ENCODE results near the gene GAB2.
A peak's percentile ranks its signal among the peaks of the same experiment; 100 is the strongest.
"Not testable (repeated sequence)": the region's sequence is repeated elsewhere in the genome, so short reads cannot be mapped to it uniquely, and the experiment has no call there.

Gene GAB2, protein sequence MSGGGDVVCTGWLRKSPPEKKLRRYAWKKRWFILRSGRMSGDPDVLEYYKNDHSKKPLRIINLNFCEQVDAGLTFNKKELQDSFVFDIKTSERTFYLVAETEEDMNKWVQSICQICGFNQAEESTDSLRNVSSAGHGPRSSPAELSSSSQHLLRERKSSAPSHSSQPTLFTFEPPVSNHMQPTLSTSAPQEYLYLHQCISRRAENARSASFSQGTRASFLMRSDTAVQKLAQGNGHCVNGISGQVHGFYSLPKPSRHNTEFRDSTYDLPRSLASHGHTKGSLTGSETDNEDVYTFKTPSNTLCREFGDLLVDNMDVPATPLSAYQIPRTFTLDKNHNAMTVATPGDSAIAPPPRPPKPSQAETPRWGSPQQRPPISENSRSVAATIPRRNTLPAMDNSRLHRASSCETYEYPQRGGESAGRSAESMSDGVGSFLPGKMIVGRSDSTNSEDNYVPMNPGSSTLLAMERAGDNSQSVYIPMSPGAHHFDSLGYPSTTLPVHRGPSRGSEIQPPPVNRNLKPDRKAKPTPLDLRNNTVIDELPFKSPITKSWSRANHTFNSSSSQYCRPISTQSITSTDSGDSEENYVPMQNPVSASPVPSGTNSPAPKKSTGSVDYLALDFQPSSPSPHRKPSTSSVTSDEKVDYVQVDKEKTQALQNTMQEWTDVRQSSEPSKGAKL

GRCh38 chr11:78417175-78417887 lies at the start of gene GAB2:
Gene GAB2 (minus strand): TSS chr11:78417820. CDS start chr11:78417720, 100 bp downstream.
- DNase-seq: peak in 1 of 2 donors; percentile 38

- DNase-seq: no peak
These were observed 49.8 kb upstream of the GAB2 start for GRCh38 chr11:78467370-78467769.

DNA sequence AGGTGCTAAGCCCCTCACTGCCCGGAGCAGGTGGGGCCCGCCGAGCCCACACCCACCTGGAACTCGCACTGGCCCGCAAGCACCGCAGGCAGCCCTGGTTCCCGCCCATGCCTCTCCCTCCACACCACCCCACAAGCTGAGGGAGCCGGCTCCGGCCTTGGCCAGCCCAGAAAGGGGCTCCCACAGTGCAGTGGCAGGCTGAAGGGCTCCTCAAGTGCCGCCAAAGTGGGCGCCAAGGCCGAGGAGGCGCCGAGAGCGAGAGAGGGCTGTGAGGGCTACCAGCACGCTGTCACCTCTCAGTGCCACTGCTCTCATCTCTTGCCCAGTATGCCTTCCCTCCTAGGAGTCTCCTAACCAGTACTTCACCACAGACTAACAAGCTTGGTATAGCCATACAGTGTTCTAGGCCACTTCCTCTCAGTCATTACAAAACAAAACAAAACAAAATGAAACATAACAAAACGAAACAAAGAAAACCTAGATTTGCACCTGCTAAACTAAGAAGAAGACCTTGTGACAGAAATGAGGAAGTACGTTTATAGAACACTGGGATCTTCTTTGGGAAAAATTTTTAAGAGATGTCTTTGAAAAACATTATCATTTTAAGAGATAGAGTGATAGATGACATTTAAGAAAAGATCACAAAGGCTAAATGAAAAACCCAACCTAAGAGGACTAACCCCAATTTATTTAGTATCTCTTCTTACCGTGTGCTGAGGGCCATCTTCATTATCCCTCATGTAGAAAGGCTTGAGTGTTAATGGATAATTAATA lies 47.7 kb upstream of the GAB2 start:
- peak; percentile 12 to 57 for DNase-seq

DNA sequence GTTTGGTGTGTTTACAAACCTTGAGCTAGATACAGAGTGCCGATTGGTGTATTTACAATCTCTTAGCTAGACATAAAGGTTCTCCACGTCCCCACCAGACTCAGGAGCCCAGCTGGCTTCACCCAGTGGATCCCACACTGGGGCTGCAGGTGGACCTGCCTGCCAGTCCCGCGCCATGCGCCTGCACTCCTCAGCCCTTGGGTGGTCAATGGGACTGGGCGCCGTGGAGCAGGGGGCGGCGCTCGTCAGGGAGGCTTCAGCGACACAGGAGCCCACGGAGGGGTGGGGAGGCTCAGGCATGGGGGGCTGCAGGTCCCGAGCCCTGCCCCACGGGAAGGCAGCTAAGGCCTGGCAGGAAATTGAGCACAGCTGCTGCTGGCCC lies 47.2 kb upstream of the GAB2 start:
- not testable (repeated sequence) for DNase-seq

GRCh38 chr11:78460471-78460870 lies 42.9 kb upstream of the GAB2 start:
- DNase-seq: no peak

- DNase-seq: no peak
These were observed 42.1 kb upstream of the GAB2 start for GRCh38 chr11:78459738-78460137.

GRCh38 chr11:78457448-78457847 lies 39.8 kb upstream of the GAB2 start:
- DNase-seq: no peak

DNA sequence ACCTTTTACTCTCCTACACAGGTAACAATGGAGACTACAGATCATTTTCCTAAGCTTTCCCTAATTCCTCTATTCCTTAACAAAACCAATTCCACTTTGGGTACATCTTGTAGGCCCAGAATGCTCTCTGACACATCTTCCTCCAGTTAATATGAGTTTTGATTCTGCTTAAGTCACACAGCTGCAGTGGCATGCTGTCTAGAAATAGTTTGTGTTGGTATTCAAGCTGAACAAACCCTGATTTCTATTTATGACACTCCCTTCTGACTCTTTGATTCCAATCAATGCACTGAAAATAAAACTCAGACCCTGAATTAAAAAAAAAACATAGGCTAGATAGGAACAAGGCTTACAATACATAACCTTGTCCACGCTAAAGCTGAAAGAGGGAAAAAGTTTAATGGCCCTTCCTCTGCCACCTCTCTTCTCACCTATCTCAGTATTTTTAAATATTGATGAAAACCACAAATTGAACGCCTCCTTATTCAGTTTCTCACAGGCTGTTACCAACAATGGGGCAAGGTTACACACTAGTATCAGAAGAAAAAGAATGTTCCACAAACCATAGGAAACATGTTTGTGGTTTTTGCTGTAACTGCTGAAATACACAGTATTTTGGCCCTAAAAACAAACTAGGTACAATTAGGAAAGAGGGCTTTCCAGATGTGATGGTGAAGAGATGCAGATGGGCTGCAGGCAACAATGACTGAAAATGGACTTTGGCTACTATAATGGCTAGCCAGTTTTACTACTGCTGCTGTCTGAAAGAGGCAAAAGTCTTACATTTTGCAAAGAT lies 35.7 kb upstream of the GAB2 start:
- DNase-seq: no peak

- DNase-seq: no peak
These were observed 33.9 kb upstream of the GAB2 start for GRCh38 chr11:78451371-78452150.

- no peak for DNase-seq
These were observed 33.2 kb upstream of the GAB2 start for GRCh38 chr11:78450866-78451265.

DNA sequence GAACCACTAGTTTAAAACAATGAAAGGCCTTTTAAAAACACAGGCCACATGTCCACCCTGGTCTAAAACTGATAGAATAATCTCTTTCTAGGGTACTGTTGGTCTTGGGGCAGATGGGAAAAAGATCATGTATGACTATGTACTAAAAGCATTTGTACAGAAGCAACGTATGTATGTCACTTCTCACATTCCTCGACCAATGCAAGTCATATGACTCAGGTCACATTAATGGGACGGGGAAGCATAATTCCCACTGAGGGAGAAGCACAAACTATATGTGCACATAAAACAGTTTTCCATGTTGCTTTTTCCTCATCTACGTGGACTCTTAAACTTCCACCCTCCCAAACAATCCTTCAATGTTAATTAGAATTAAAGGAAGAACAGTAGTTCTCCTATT lies 32.2 kb upstream of the GAB2 start:
- no peak for DNase-seq

GRCh38 chr11:78446210-78446609 lies 28.6 kb upstream of the GAB2 start:
- no peak for DNase-seq

DNA sequence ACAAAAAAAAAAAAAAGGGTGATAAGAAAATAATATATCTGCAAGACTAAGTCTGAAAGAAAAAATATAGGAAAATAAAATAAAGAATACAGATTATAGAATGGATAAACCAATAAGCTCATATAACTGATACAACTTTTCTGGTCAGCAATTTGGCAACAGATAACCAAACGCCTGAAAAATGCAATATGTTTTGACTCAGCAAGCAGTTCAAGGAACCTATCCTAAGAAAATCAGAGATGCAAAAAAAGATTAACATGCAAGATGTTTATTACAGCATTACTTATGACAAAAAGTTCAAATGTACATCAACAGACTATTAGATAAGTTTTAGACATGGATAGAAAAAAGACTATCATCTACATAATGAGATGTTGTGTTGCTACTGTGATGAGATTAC lies 27.1 kb upstream of the GAB2 start:
- no peak for DNase-seq

- DNase-seq: no peak
These were observed 24.3 kb upstream of the GAB2 start for GRCh38 chr11:78441956-78442355.

- no peak for DNase-seq
These were observed 20.8 kb upstream of the GAB2 start for GRCh38 chr11:78438298-78438975.

GRCh38 chr11:78432956-78433355 lies 15.3 kb upstream of the GAB2 start:
- DNase-seq: no peak

- no peak for DNase-seq
These were observed 14.5 kb upstream of the GAB2 start for GRCh38 chr11:78432058-78432515.

- DNase-seq: no peak
These were observed 12.0 kb upstream of the GAB2 start for GRCh38 chr11:78429660-78430059.

- DNase-seq: no peak
These were observed 11.6 kb upstream of the GAB2 start for GRCh38 chr11:78429209-78429608.

DNA sequence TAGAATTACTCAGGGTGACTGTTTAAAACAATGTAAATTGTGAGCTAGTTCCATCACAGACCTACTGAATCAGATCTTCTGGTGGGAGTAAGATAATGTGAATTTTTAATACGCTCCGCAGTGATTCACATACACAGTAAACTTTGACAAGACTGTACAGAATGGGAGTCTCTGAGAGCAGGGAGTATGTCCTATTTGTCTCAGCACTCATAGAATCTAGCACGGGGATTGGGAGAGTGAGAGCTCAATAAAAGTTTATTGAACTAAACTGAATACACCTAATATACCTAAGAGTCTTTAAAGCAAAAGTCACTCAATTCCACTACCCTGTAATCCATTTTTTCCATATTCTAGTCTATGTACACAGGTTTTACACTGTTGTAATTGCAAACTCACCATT lies 11.2 kb upstream of the GAB2 start:
- no peak for DNase-seq

DNA sequence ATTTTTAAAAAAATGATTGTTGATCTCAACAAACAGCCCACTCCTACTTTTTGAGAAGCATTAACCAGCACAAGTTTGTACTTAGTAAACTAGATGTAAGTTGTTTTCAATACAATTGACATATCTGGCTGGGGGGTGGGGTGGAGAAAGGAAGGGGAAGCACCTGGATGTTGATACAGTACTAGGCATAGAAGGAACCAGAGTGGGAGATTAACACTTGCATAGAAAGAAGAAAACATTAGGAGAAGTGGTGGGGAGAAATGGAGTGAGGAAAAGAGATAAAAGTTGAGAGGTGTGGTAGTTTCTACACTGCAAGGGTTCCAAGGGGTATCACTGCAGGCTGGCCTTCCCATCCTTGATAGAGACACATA lies 10.6 kb upstream of the GAB2 start:
- no peak for DNase-seq

Measured in CD4-positive, alpha-beta T cell treated with Interferon alpha-2 for 1 hour (primary cell).